A549 (cell line): ENCODE results near the gene KAT8. TPM values are rescaled to one million over a fixed set of nuclear protein-coding genes. Genes with fewer than 3 reads are reported as not detected.
A peak's percentile ranks its signal among the peaks of the same experiment; 100 is the strongest.

ENCODE experiments used
- ATAC-seq, 2 experiments: fragments of 200-7000 bp in 1 of 2; fragments of >200 bp in 1 of 2; cut with Nextera tagmentation in 1 of 2; cut with Tn5 transposase in 1 of 2; 3 replicates each; pipeline versions ENCODE4 v1.8.0 to v1.9.1; 2018 to 2020; ENCODE audit warnings: mild to moderate bottlenecking in 1 of 2, moderate library complexity in 1 of 2
- CTCF ChIA-PET: fragments of 300-600 bp; sonication (Branson Sonifier 250); formaldehyde crosslinking; extraction: SDS; loops from one replicate; lab custom pipeline; 2021; ENCODE audit warnings: antibody characterized with exemption, inconsistent platforms; lab: Yijun Ruan, JAX
- POLR2A ChIA-PET: fragments of 350-600 bp; formaldehyde crosslinking; extraction: SDS; loops from one replicate; lab custom pipeline; 2021; ENCODE audit warnings: antibody characterized with exemption, inconsistent platforms; lab: Yijun Ruan, JAX
- DNase-seq, 2 experiments: peaks; one replicate each; pipeline versions ENCODE4 v3.0.0 to v3.0.0-alpha.2; 2011 to 2016; ENCODE audit warnings: low read depth in 1 of 2, low spot score in 1 of 2
- FAIRE-seq: peaks from 2 replicates; lab custom pipeline; 2011; peaks lifted over from hg19 to GRCh38; lab: Jason Lieb, UNC
- H3K27ac ChIP-seq, 2 experiments: fragments of >200 bp; sonication (Bioruptor Twin); formaldehyde crosslinking; 3 replicates each; pipeline ENCODE4 v1.5.1; 2016 to 2017
- H3K4me1 ChIP-seq: fragments of >200 bp; sonication (Bioruptor Twin); formaldehyde crosslinking; 3 replicates; pipeline ENCODE4 v1.6.1; 2016
- H3K4me2 ChIP-seq: fragments of >200 bp; sonication (Bioruptor Twin); formaldehyde crosslinking; 3 replicates; pipeline ENCODE4 v1.6.1; 2016
- H3K4me3 ChIP-seq: fragments of >200 bp; sonication (Bioruptor Twin); formaldehyde crosslinking; 3 replicates; pipeline ENCODE4 v1.5.1; 2016
- H3K9me3 ChIP-seq: fragments of >200 bp; sonication (Bioruptor Twin); formaldehyde crosslinking; 3 replicates; pipeline ENCODE4 v1.6.1; 2016
- CBX2 ChIP-seq: fragments of 200-600 bp; sonication (generic); IDR thresholded peaks from 2 replicates; pipeline ENCODE4 v1.6.1; 2016; ENCODE audit warnings: low read depth, mild to moderate bottlenecking, borderline replicate concordance
- CBX8 ChIP-seq: fragments of 200-600 bp; sonication (generic); IDR thresholded peaks from 2 replicates; pipeline ENCODE4 v1.6.1; 2016
- EHMT2 ChIP-seq: fragments of 200-600 bp; sonication (generic); IDR thresholded peaks from 2 replicates; pipeline ENCODE4 v1.6.1; 2016; ENCODE audit warnings: antibody characterized with exemption, low read depth, mild to moderate bottlenecking, moderate library complexity
- EP300 ChIP-seq, 2 experiments: fragments of >200 bp; sonication (Bioruptor Twin); formaldehyde crosslinking; IDR thresholded peaks; 2 replicates in 1 of 2; 3 replicates in 1 of 2; pipeline ENCODE4 v1.6.1; 2016 to 2017
- FOSL2 ChIP-seq, 2 experiments: fragments of 450-650 bp in 1 of 2; fragments of >200 bp in 1 of 2; sonication (Bioruptor Twin) in 1 of 2; formaldehyde crosslinking; IDR thresholded peaks; 2 replicates each; pipeline versions ENCODE4 v1.5.0 to v1.6.1; 2016 to 2020; ENCODE audit warnings: mild to moderate bottlenecking in 1 of 2, moderate library complexity in 1 of 2
- GATA3 ChIP-seq: IDR thresholded peaks from 2 replicates; pipeline ENCODE4 v1.6.1; 2012; ENCODE audit warnings: borderline replicate concordance
- HDAC2 ChIP-seq: fragments of 200-600 bp; sonication (generic); IDR thresholded peaks from 2 replicates; pipeline ENCODE4 v1.6.1; 2016
- HOXB5 ChIP-seq: fragments of 250-450 bp; sonication (Bioruptor Pico); IDR thresholded peaks from 2 replicates; pipeline ENCODE4 v1.5.0; 2020; ENCODE audit warnings: mild to moderate bottlenecking, moderate library complexity
- JUN ChIP-seq, 2 experiments: fragments of >200 bp; sonication (Bioruptor Twin); formaldehyde crosslinking; IDR thresholded peaks; 2 replicates in 1 of 2; 3 replicates in 1 of 2; pipeline ENCODE4 v1.6.1; 2016 to 2017
- JUNB ChIP-seq: fragments of >200 bp; sonication (Bioruptor Twin); formaldehyde crosslinking; IDR thresholded peaks from 2 replicates; pipeline ENCODE4 v1.6.1; 2016
- KDM1A ChIP-seq: fragments of 200-600 bp; sonication (generic); IDR thresholded peaks from 2 replicates; pipeline ENCODE4 v1.6.1; 2016; ENCODE audit warnings: low read depth, mild to moderate bottlenecking
- MAX ChIP-seq: IDR thresholded peaks from 2 replicates; pipeline ENCODE4 v1.6.1; 2012
- PHF8 ChIP-seq: fragments of 200-600 bp; sonication (generic); IDR thresholded peaks from 2 replicates; pipeline ENCODE4 v1.6.1; 2016; ENCODE audit warnings: low read depth, mild to moderate bottlenecking, antibody characterized with exemption, moderate library complexity, borderline replicate concordance
- POLR2A ChIP-seq: IDR thresholded peaks from 2 replicates; pipeline ENCODE4 v1.6.1; 2012; ENCODE audit warnings: mild to moderate bottlenecking, low read length
- POLR2AphosphoS2 ChIP-seq: conservative IDR thresholded peaks from 2 replicates; pipeline ENCODE4 v1.6.1; 2012; ENCODE audit warnings: low read length, improper control_type of control experiment, inconsistent platforms
- RARB ChIP-seq: fragments of 250-450 bp; sonication (Bioruptor Pico); IDR thresholded peaks from 2 replicates; pipeline ENCODE4 v1.8.0; 2021; ENCODE audit warnings: mild to moderate bottlenecking, moderate library complexity
- RFX5 ChIP-seq: fragments of 450-650 bp; IDR thresholded peaks from 2 replicates; pipeline ENCODE4 v1.7.1; 2014; ENCODE audit warnings: antibody characterized with exemption, mild to moderate bottlenecking, moderate library complexity
- SMC3 ChIP-seq: fragments of >200 bp; sonication (Bioruptor Twin); formaldehyde crosslinking; IDR thresholded peaks from 3 replicates; pipeline ENCODE4 v1.6.1; 2018; ENCODE audit warnings: inconsistent platforms
- ZSCAN20 ChIP-seq: fragments of 250-450 bp; sonication (Bioruptor Pico); IDR thresholded peaks from 2 replicates; pipeline ENCODE4 v1.8.0; 2022; ENCODE audit warnings: mild to moderate bottlenecking, moderate library complexity
- WGBS: methylation state at CpG from one replicate; pipeline ENCODE4 v1.1.6; 2017; ENCODE audit errors: missing lambda C conversion rate; 5-methylcytosine and 5-hydroxymethylcytosine counted together
- polyA plus RNA-seq, 4 experiments: library from polyadenylated mRNA; depleted of rRNA in 3 of 4; stranded (reverse); fragments of >200 nt; fragmentation: RNase III in 1 of 4; extraction: RNeasy Plus Mini Kit Qiagen cat#74134 plus additional on column Dnase treatment in 1 of 4; gene quantifications; 2 replicates in 3 of 4; 3 replicates in 1 of 4; pipeline ENCODE4 v1.2.3, GENCODE V29; 2011 to 2017
- TF ChIP-seq, protein P1 (sequence below): IDR thresholded peaks from 2 replicates; pipeline ENCODE4 v1.6.1; 2012; ENCODE audit warnings: low read depth, borderline replicate concordance
- TF ChIP-seq, protein P2 (sequence below): fragments of 250-450 bp; sonication (Bioruptor Pico); IDR thresholded peaks from 2 replicates; pipeline ENCODE4 v1.5.0; 2020; ENCODE audit warnings: low read depth, mild to moderate bottlenecking, moderate library complexity
- TF ChIP-seq, protein P3 (sequence below): fragments of >200 bp; sonication (Bioruptor Twin); formaldehyde crosslinking; IDR thresholded peaks from 3 replicates; pipeline ENCODE4 v1.5.1; 2016
- TF ChIP-seq, protein P4 (sequence below): fragments of >200 bp; sonication (Bioruptor Twin); formaldehyde crosslinking; IDR thresholded peaks from 3 replicates; pipeline ENCODE4 v1.6.1; 2016

The KAT8 gene
- polyA plus RNA-seq, 2 of the 4 experiments (the other 2 are of a cell fraction) = 34.4 to 42.2 TPM

GRCh38 chr16:31081428-31082351, 35.8 kb upstream of the KAT8 start (continued):
- TF ChIP-seq PHF8 = no peak
- TF ChIP-seq JUNB = no peak
- TF ChIP-seq SMC3 = no peak
- TF ChIP-seq, protein P1, sequence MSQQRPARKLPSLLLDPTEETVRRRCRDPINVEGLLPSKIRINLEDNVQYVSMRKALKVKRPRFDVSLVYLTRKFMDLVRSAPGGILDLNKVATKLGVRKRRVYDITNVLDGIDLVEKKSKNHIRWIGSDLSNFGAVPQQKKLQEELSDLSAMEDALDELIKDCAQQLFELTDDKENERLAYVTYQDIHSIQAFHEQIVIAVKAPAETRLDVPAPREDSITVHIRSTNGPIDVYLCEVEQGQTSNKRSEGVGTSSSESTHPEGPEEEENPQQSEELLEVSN = no peak
- TF ChIP-seq CBX2 = no peak
- no peak for TF ChIP-seq CBX8

DNA sequence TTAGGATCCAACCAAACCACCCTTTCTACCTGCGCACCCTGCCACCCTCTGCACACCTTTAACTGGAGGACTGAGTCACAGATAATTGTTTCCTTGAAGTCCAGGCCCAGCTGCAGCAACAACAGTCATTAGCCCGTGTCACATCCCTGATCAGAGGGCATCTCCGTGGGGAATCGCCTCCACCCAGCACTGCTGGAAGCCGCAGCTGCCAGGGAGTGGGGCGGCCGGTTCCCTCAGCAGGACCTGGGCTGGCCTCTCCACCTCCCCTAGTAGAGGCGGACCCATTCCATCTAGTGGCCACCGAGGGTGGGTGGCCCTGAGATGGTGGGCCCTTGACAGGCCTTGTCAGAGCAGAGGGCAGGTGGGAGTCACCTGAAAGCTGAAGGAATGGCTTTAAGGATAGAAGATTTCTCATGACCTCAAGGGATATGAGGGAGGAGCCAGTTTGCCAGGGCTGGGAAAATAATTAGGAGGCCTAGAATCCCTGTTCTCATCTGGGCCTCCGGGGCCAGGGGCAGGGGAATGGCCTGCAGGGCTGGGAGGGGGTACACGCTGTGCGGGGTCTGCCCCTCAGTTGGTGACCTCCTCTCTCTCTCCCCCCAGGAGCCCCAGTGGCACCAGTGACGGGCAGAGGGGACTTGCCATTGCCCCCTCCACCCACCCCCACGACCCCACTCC, 35.0 kb upstream of the KAT8 start:
- TF ChIP-seq JUN (IDR thresholded peaks at IDR 0.05) (no peak), EP300 (IDR thresholded peaks at IDR 0.05) (no peak), GATA3 (no peak), CBX2 (no peak), RFX5 (no peak), ZSCAN20 (CRISPR knock-in tag) (no peak), HOXB5 (CRISPR knock-in tag) (no peak), POLR2A (no peak), HDAC2 (no peak), KDM1A (no peak), MAX (no peak), EHMT2 (no peak), FOSL2 (IDR thresholded peaks at IDR 0.05) (no peak), FOSL2 (CRISPR knock-in tag; IDR thresholded peaks at IDR 0.05) (no peak), SMC3 (no peak)
- TF ChIP-seq, protein P2, sequence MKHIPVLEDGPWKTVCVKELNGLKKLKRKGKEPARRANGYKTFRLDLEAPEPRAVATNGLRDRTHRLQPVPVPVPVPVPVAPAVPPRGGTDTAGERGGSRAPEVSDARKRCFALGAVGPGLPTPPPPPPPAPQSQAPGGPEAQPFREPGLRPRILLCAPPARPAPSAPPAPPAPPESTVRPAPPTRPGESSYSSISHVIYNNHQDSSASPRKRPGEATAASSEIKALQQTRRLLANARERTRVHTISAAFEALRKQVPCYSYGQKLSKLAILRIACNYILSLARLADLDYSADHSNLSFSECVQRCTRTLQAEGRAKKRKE = no peak
- Histone ChIP-seq H3K4me3 (no peak overlapping the region), H3K4me2 (no peak overlapping the region), H3K9me3 (no peaks in the 10 kb centered on the region), H3K4me1 (no peaks in the 10 kb centered on the region), H3K27ac (no peak overlapping the region)
- ATAC-seq (peak in 1 of 2 experiments; percentile 16; a peak in 3 of 6 replicates), DNase-seq (no peak), FAIRE-seq (no peak)
- WGBS = 84% methylated on average over 12 of the region's 14 CpGs
- POLR2A ChIA-PET = interaction anchor here (0.6 kb wide), 1 partner anchor 9 kb away, joined by 3 read pairs; the partner anchor contains the start of gene ZNF668
- CTCF ChIA-PET = interaction anchor here (0.8 to 3.8 kb wide), 2 partner anchors 12 to 98 kb away, joined by 3 to 17 read pairs; partner anchors contain the start of gene HSD3B7

DNA sequence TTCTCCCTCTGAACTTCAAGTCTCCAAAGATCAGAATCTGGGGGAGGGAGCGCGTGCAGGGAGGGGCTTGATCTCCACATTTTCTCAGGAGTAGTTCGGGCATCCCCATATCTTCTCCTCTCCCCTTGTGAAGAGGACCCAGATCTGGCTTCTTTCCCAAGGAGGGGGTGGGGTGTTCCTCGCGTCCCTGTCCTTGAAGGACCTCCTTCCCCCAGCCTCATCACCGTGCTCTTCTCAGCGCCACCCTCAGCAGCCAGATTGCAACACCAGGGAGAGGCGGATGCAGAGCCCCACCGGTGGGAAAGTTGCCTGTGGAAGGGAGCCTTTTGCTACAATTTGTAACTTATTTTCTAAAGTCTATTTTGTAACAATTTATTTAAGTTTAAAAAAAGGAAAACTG, 34.4 kb upstream of the KAT8 start:
- 83% methylated on average over 9 of the region's 9 CpGs for WGBS
- H3K27ac ChIP-seq = no peak overlapping the region
- H3K9me3 ChIP-seq = no peaks in the 10 kb centered on the region
- ATAC-seq (no peak), DNase-seq (no peak), FAIRE-seq (no peak)
- no peak overlapping the region for H3K4me2 ChIP-seq
- no peaks in the 10 kb centered on the region for H3K4me1 ChIP-seq
- POLR2A ChIA-PET = interaction anchor here (0.6 kb wide), 1 partner anchor 10 kb away, joined by 3 read pairs; the partner anchor contains the start of gene ZNF668
- CTCF ChIA-PET = interaction anchor here (0.8 to 3.8 kb wide), 2 partner anchors 13 to 98 kb away, joined by 3 to 17 read pairs; partner anchors contain the start of gene HSD3B7
- TF ChIP-seq, protein P3, sequence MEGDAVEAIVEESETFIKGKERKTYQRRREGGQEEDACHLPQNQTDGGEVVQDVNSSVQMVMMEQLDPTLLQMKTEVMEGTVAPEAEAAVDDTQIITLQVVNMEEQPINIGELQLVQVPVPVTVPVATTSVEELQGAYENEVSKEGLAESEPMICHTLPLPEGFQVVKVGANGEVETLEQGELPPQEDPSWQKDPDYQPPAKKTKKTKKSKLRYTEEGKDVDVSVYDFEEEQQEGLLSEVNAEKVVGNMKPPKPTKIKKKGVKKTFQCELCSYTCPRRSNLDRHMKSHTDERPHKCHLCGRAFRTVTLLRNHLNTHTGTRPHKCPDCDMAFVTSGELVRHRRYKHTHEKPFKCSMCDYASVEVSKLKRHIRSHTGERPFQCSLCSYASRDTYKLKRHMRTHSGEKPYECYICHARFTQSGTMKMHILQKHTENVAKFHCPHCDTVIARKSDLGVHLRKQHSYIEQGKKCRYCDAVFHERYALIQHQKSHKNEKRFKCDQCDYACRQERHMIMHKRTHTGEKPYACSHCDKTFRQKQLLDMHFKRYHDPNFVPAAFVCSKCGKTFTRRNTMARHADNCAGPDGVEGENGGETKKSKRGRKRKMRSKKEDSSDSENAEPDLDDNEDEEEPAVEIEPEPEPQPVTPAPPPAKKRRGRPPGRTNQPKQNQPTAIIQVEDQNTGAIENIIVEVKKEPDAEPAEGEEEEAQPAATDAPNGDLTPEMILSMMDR = no peak
- TF ChIP-seq JUN (IDR thresholded peaks at IDR 0.05) (0 out of 5 replicates have a peak, but pooled peaks of 1 of the 2 experiments have one; percentile 13), FOSL2 (IDR thresholded peaks at IDR 0.05) (no peak), FOSL2 (CRISPR knock-in tag; IDR thresholded peaks at IDR 0.05) (no peak), POLR2AphosphoS2 (no peak), RARB (CRISPR knock-in tag) (no peak), PHF8 (no peak)
- TF ChIP-seq, protein P4, sequence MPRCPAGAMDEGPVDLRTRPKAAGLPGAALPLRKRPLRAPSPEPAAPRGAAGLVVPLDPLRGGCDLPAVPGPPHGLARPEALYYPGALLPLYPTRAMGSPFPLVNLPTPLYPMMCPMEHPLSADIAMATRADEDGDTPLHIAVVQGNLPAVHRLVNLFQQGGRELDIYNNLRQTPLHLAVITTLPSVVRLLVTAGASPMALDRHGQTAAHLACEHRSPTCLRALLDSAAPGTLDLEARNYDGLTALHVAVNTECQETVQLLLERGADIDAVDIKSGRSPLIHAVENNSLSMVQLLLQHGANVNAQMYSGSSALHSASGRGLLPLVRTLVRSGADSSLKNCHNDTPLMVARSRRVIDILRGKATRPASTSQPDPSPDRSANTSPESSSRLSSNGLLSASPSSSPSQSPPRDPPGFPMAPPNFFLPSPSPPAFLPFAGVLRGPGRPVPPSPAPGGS = no peak
- TF ChIP-seq, all 56 proteins: peak for 1
- no peak overlapping the region for H3K4me3 ChIP-seq
